ENCODE measurements around the gene MORN1. TPM values are rescaled to one million over a fixed set of nuclear protein-coding genes. Genes with fewer than 3 reads are reported as not detected.

MORN1 gene
- 15.7 TPM for total RNA-seq

DNA sequence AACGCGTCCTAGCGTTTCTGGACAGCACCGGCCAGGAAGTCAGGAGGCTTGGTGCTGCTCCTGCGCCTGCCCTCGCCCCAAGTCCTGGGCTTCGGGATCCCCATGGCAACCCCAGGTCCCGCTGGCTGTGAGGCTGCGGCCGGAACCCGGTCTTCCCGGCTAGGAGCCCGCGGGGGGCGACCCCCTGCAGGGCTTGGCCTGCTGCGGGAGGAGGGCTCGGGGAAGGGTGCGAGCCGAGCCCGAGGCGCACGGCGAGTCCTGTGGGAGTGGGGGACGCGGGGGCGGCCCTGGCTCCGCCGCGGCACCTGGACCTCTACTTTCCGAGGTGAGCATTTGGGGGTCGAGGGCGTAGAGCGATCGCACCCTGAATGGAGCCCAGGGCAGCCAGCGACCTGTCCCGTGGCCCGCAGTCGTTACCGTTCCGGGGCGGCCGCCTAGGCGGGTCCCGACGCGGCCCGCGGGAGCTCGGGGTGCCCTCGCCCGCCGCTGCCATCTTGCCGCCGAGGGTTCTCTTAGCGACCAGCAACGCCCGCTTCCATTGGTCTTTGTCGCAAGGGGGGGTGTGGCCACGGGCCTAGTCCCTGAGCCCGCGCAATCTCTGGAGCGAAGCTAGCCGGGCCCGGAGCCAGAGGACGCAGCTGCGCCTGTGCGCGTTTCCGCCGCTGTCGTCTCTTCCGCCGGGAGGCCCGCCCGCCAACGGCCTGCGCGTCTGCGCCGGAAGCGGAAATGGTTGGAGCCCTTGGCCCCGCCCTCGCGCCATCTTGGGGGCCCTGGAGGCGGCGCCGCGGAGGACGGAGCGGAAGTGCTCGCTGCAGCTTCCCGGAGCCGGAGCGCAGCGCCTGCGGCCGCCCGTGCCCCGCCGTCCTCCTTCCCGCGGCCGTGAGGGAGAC is at the start of gene MORN1, which contains the start of gene RER1:
TSS of gene MORN1 (minus strand) at position 514 of the 890 bp plus-strand sequence. CDS start at position 493, 21 bp downstream.
TSS of gene RER1 (plus strand) at position 801 of the 890 bp plus-strand sequence. CDS start 3,950 bp downstream, outside the sequence.

DNA sequence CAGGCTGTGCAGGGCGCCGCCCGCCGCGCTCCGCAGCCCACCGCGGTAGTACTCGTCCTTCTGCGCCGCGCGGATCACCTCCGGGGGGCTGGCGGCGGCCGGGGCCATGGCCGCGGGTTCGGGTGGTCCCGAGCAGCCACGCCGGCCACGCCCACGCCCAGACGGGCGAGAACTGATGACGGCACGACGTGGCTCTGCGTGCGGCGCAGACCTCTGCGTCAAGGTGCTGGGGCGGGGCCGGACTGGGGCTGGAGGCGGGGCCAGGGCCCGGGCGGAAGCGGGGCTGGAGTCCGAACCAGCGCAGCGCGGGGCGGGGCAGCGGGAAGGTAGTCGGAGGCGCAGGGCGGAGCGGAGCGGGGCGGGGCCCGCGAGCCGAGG is 21.0 kb upstream of the MORN1 start, which contains the start of gene PEX10:
TSS of gene PEX10 (minus strand) at position 170 of the 378 bp plus-strand sequence. CDS start at position 108, 62 bp downstream.

Other genes with a start within 250 kb of the MORN1 start
- gene FAAP20, start 196.8 kb downstream of the MORN1 start, total RNA-seq, result 21.7 TPM
- 20.3 TPM for gene SKI, start 163.2 kb downstream of the MORN1 start, total RNA-seq
- 41.3 TPM for gene RER1, start 287 bp upstream of the MORN1 start, total RNA-seq
- gene PEX10, start 21.0 kb upstream of the MORN1 start, total RNA-seq, result 21.0 TPM
- 16.1 TPM for gene PLCH2, start 84.7 kb upstream of the MORN1 start, total RNA-seq
- gene PANK4, start 135.0 kb upstream of the MORN1 start, total RNA-seq, result 39.4 TPM
- gene HES5, start 138.7 kb upstream of the MORN1 start, total RNA-seq, result 156 TPM
- gene TNFRSF14, start 164.8 kb upstream of the MORN1 start, total RNA-seq, result 2.8 TPM
- 30.2 TPM for gene PRXL2B, start 195.2 kb upstream of the MORN1 start, total RNA-seq
- 4.6 TPM for gene MMEL1, start 241.5 kb upstream of the MORN1 start, total RNA-seq

Measured in diencephalon (tissue), 1 donor.